ENCODE measurements around the gene SAC3D1.

The SAC3D1 gene

DNA sequence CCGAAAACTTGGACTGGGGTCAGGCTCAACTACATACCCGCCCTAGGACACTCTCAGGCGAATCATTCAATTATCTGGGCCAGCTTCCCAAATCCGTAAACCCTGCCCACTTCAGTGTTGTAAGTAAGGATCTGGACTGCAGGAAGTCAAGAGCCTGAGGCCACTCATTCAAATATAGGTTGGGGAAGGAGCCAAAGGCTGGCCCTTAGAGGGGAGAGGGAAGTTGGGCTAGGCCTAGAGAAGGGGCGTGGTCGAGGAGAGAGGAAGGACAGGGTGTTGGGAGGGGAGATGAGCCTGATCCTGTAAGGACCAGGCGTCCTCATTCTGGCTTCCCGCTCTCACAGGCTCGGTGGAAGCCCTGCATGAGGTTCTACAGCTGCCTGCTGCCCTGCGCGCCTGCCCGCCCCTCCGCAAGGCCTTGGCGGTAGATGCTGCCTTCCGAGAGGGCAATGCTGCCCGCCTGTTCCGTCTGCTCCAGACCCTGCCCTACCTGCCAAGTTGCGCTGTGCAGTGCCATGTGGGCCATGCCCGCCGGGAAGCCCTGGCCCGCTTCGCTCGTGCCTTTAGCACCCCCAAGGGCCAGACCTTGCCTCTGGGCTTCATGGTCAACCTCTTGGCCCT, 3.0 kb downstream of the SAC3D1 start:
- H3K4me1 ChIP-seq (ENCODE audit: control insufficient read depth in 2 of 2, insufficient read depth in 2 of 2, low read length in 2 of 2): peaks cover 11 to 17% of the 10 kb centered on the region in 2 donors

GRCh38 chr11:65045061-65045460, 4.1 kb downstream of the SAC3D1 start:
- Histone ChIP-seq H3K4me1 (ENCODE audit: control insufficient read depth in 2 of 2, insufficient read depth in 2 of 2, low read length in 2 of 2) (peaks cover 11 to 17% of the 10 kb centered on the region in 2 donors), H3K27ac (ENCODE audit: low read depth in 2 of 2, low read length in 2 of 2) (no peak overlapping the region), H3K27me3 (ENCODE audit: control insufficient read depth in 2 of 2, insufficient read depth in 2 of 2, low read length in 2 of 2) (no peaks in the 10 kb centered on the region), H3K4me3 (ENCODE audit: low read length in 2 of 2) (no peak overlapping the region), H3K36me3 (ENCODE audit: control insufficient read depth in 2 of 2, insufficient read depth in 2 of 2, low read length in 2 of 2) (peaks cover 9 to 12% of the 10 kb centered on the region in 2 donors), H3K9me3 (ENCODE audit: control insufficient read depth in 2 of 2, low read length in 2 of 2) (no peaks in the 10 kb centered on the region), H3K9ac (ENCODE audit: low read depth in 1 of 2, low read length in 2 of 2) (no peak overlapping the region)

More for the DNA sequence above, 3.0 kb downstream of the SAC3D1 start:
- H3K9me3 ChIP-seq (ENCODE audit: control insufficient read depth in 2 of 2, low read length in 2 of 2): no peaks in the 10 kb centered on the region
- no peak overlapping the region for H3K9ac ChIP-seq (ENCODE audit: low read depth in 1 of 2, low read length in 2 of 2)
- H3K4me3 ChIP-seq (ENCODE audit: low read length in 2 of 2): no peak overlapping the region
- H3K36me3 ChIP-seq (ENCODE audit: control insufficient read depth in 2 of 2, insufficient read depth in 2 of 2, low read length in 2 of 2): peaks cover 9 to 14% of the 10 kb centered on the region in 2 donors
- H3K27ac ChIP-seq (ENCODE audit: low read depth in 2 of 2, low read length in 2 of 2): no peak overlapping the region
- H3K27me3 ChIP-seq (ENCODE audit: control insufficient read depth in 2 of 2, insufficient read depth in 2 of 2, low read length in 2 of 2): no peaks in the 10 kb centered on the region

GRCh38 chr11:65045728-65046127, 4.7 kb downstream of the SAC3D1 start:
- Histone ChIP-seq H3K27me3 (ENCODE audit: control insufficient read depth in 2 of 2, insufficient read depth in 2 of 2, low read length in 2 of 2) (no peaks in the 10 kb centered on the region), H3K36me3 (ENCODE audit: control insufficient read depth in 2 of 2, insufficient read depth in 2 of 2, low read length in 2 of 2) (peaks cover 9 to 12% of the 10 kb centered on the region in 2 donors), H3K4me3 (ENCODE audit: low read length in 2 of 2) (no peak overlapping the region), H3K9ac (ENCODE audit: low read depth in 1 of 2, low read length in 2 of 2) (no peak overlapping the region), H3K27ac (ENCODE audit: low read depth in 2 of 2, low read length in 2 of 2) (no peak overlapping the region), H3K9me3 (ENCODE audit: control insufficient read depth in 2 of 2, low read length in 2 of 2) (no peaks in the 10 kb centered on the region), H3K4me1 (ENCODE audit: control insufficient read depth in 2 of 2, insufficient read depth in 2 of 2, low read length in 2 of 2) (peaks cover 11 to 17% of the 10 kb centered on the region in 2 donors)

GRCh38 chr11:65047581-65048422, 6.8 kb downstream of the SAC3D1 start:
- Histone ChIP-seq H3K27me3 (ENCODE audit: control insufficient read depth in 2 of 2, insufficient read depth in 2 of 2, low read length in 2 of 2) (no peaks in the 10 kb centered on the region), H3K9ac (ENCODE audit: low read depth in 1 of 2, low read length in 2 of 2) (peak overlapping the region; percentile 41 to 51), H3K9me3 (ENCODE audit: control insufficient read depth in 2 of 2, low read length in 2 of 2) (no peaks in the 10 kb centered on the region), H3K4me1 (ENCODE audit: control insufficient read depth in 2 of 2, insufficient read depth in 2 of 2, low read length in 2 of 2) (peaks cover 4 to 9% of the 10 kb centered on the region in 2 donors), H3K36me3 (ENCODE audit: control insufficient read depth in 2 of 2, insufficient read depth in 2 of 2, low read length in 2 of 2) (peaks cover 9 to 12% of the 10 kb centered on the region in 2 donors), H3K27ac (ENCODE audit: low read depth in 2 of 2, low read length in 2 of 2) (peak overlapping the region in 1 of 2 donors; percentile 52), H3K4me3 (ENCODE audit: low read length in 2 of 2) (peak overlapping the region; percentile 52 to 64)

GRCh38 chr11:65051398-65051858, 10.4 kb downstream of the SAC3D1 start:
- Histone ChIP-seq H3K4me3 (ENCODE audit: low read length in 2 of 2) (no peak overlapping the region), H3K36me3 (ENCODE audit: control insufficient read depth in 2 of 2, insufficient read depth in 2 of 2, low read length in 2 of 2) (no peaks in the 10 kb centered on the region), H3K27me3 (ENCODE audit: control insufficient read depth in 2 of 2, insufficient read depth in 2 of 2, low read length in 2 of 2) (no peaks in the 10 kb centered on the region), H3K27ac (ENCODE audit: low read depth in 2 of 2, low read length in 2 of 2) (no peak overlapping the region), H3K9ac (ENCODE audit: low read depth in 1 of 2, low read length in 2 of 2) (no peak overlapping the region), H3K9me3 (ENCODE audit: control insufficient read depth in 2 of 2, low read length in 2 of 2) (no peaks in the 10 kb centered on the region), H3K4me1 (ENCODE audit: control insufficient read depth in 2 of 2, insufficient read depth in 2 of 2, low read length in 2 of 2) (no peaks in the 10 kb centered on the region)

GRCh38 chr11:65053827-65054508, 13.0 kb downstream of the SAC3D1 start:
- Histone ChIP-seq H3K4me1 (ENCODE audit: control insufficient read depth in 2 of 2, insufficient read depth in 2 of 2, low read length in 2 of 2) (peaks cover 4 to 5% of the 10 kb centered on the region in 2 donors), H3K27me3 (ENCODE audit: control insufficient read depth in 2 of 2, insufficient read depth in 2 of 2, low read length in 2 of 2) (no peaks in the 10 kb centered on the region), H3K4me3 (ENCODE audit: low read length in 2 of 2) (no peak overlapping the region), H3K36me3 (ENCODE audit: control insufficient read depth in 2 of 2, insufficient read depth in 2 of 2, low read length in 2 of 2) (no peaks in the 10 kb centered on the region), H3K9ac (ENCODE audit: low read depth in 1 of 2, low read length in 2 of 2) (no peak overlapping the region), H3K27ac (ENCODE audit: low read depth in 2 of 2, low read length in 2 of 2) (no peak overlapping the region), H3K9me3 (ENCODE audit: control insufficient read depth in 2 of 2, low read length in 2 of 2) (no peaks in the 10 kb centered on the region)

DNA sequence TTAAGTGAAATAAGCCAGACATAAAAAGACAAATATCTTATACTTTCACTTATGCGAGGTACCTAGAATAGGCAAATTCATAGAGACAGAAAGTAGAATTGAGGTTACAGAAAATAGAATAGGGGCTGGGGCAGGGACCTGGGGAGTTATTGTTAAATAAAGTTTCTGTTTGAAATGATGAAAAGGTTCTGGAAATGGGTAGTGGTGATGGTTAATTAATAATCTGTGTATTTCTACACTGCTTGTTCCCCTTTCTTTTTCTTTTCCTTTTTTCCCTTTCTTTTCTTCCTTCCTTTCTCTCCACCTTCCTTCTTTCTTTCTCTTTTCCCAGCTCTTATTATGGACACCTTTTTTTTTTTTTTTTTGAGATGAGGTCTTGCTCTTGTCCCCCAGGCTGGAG, 14.5 kb downstream of the SAC3D1 start:
- Histone ChIP-seq H3K4me1 (ENCODE audit: control insufficient read depth in 2 of 2, insufficient read depth in 2 of 2, low read length in 2 of 2) (peaks cover 5 to 11% of the 10 kb centered on the region in 2 donors), H3K9me3 (ENCODE audit: control insufficient read depth in 2 of 2, low read length in 2 of 2) (no peaks in the 10 kb centered on the region), H3K27ac (ENCODE audit: low read depth in 2 of 2, low read length in 2 of 2) (no peak overlapping the region), H3K9ac (ENCODE audit: low read depth in 1 of 2, low read length in 2 of 2) (no peak overlapping the region), H3K27me3 (ENCODE audit: control insufficient read depth in 2 of 2, insufficient read depth in 2 of 2, low read length in 2 of 2) (no peaks in the 10 kb centered on the region), H3K4me3 (ENCODE audit: low read length in 2 of 2) (no peak overlapping the region), H3K36me3 (ENCODE audit: control insufficient read depth in 2 of 2, insufficient read depth in 2 of 2, low read length in 2 of 2) (no peaks in the 10 kb centered on the region)

DNA sequence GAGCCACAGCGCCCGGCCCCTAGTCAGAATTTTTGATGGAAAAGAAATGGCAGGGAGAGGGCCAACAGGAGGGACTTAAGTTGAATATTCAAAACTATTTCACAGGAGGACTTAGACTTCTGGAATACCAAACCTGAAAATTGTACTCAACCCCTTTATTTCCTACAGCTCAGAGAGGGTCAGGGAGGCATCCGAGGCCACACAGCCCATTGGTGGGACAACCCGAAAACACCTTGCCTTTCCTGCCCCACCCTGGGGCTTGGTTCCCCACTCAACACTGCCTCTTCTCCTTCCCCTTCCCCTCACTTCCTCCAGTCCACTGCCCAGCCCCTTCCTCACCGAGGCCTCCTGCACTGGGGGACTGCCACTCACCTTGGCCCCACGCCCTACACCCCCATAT, 16.0 kb downstream of the SAC3D1 start:
- no peak overlapping the region for H3K27ac ChIP-seq (ENCODE audit: low read depth in 2 of 2, low read length in 2 of 2)
- H3K9ac ChIP-seq (ENCODE audit: low read depth in 1 of 2, low read length in 2 of 2): no peak overlapping the region
- no peaks in the 10 kb centered on the region for H3K9me3 ChIP-seq (ENCODE audit: control insufficient read depth in 2 of 2, low read length in 2 of 2)
- H3K27me3 ChIP-seq (ENCODE audit: control insufficient read depth in 2 of 2, insufficient read depth in 2 of 2, low read length in 2 of 2): no peaks in the 10 kb centered on the region
- peaks cover 5 to 11% of the 10 kb centered on the region in 2 donors for H3K4me1 ChIP-seq (ENCODE audit: control insufficient read depth in 2 of 2, insufficient read depth in 2 of 2, low read length in 2 of 2)
- H3K36me3 ChIP-seq (ENCODE audit: control insufficient read depth in 2 of 2, insufficient read depth in 2 of 2, low read length in 2 of 2): no peaks in the 10 kb centered on the region
- H3K4me3 ChIP-seq (ENCODE audit: low read length in 2 of 2): no peak overlapping the region

- Histone ChIP-seq H3K27ac (ENCODE audit: low read depth in 2 of 2, low read length in 2 of 2) (no peak overlapping the region), H3K4me3 (ENCODE audit: low read length in 2 of 2) (no peak overlapping the region), H3K4me1 (ENCODE audit: control insufficient read depth in 2 of 2, insufficient read depth in 2 of 2, low read length in 2 of 2) (peaks cover 5 to 11% of the 10 kb centered on the region in 2 donors), H3K27me3 (ENCODE audit: control insufficient read depth in 2 of 2, insufficient read depth in 2 of 2, low read length in 2 of 2) (no peaks in the 10 kb centered on the region), H3K9ac (ENCODE audit: low read depth in 1 of 2, low read length in 2 of 2) (no peak overlapping the region), H3K36me3 (ENCODE audit: control insufficient read depth in 2 of 2, insufficient read depth in 2 of 2, low read length in 2 of 2) (no peaks in the 10 kb centered on the region), H3K9me3 (ENCODE audit: control insufficient read depth in 2 of 2, low read length in 2 of 2) (no peaks in the 10 kb centered on the region)
Observed at GRCh38 chr11:65057526-65057925, 16.5 kb downstream of the SAC3D1 start.

DNA sequence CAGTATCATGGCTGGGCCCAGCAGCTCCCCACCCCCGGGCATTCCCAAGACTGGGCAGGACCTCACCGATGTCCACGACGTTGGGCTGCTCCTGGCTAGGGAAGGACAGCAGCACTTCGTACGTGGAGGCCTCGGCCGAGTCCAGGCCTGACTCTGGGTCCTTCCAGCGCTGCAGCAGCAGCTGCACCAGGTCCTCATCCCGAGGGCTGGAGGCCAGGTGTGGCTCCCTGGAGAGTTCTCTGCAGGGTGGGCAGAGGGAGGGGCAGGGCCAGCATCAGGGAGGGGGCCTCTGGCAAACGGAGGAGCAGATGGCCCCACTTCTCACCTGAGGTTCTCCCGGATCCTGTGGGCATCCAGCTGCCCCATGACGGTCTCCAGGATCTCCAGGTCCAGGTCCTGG, 17.0 kb downstream of the SAC3D1 start:
- no peak overlapping the region for H3K4me3 ChIP-seq (ENCODE audit: low read length in 2 of 2)
- H3K27me3 ChIP-seq (ENCODE audit: control insufficient read depth in 2 of 2, insufficient read depth in 2 of 2, low read length in 2 of 2): no peaks in the 10 kb centered on the region

More for the DNA sequence above, 17.0 kb downstream of the SAC3D1 start:
- Histone ChIP-seq H3K9ac (ENCODE audit: low read depth in 1 of 2, low read length in 2 of 2) (no peak overlapping the region), H3K9me3 (ENCODE audit: control insufficient read depth in 2 of 2, low read length in 2 of 2) (no peaks in the 10 kb centered on the region), H3K36me3 (ENCODE audit: control insufficient read depth in 2 of 2, insufficient read depth in 2 of 2, low read length in 2 of 2) (no peaks in the 10 kb centered on the region), H3K27ac (ENCODE audit: low read depth in 2 of 2, low read length in 2 of 2) (no peak overlapping the region), H3K4me1 (ENCODE audit: control insufficient read depth in 2 of 2, insufficient read depth in 2 of 2, low read length in 2 of 2) (peaks cover 5 to 11% of the 10 kb centered on the region in 2 donors)

Measured in mucosa of rectum (tissue), 2 donors.